ENCODE measurements around the gene SLC4A9.

- no peak for TF ChIP-seq POLR2A (IDR thresholded peaks at IDR 0.05)
- no peak for TF ChIP-seq CTCF (IDR thresholded peaks at IDR 0.05)
- TF ChIP-seq POLR2AphosphoS5 (IDR thresholded peaks at IDR 0.05) = no peak
Observed at GRCh38 chr5:140423609-140424008, 63.6 kb downstream of the SLC4A9 start.
